KOPT-K1 (cell line): ENCODE results near the gene FAM120B.

Source experiments
- H3K27ac ChIP-seq: fragments of 200-600 bp; sonication (generic); 2 replicates; pipeline ENCODE4 v1.5.1; 2016; ENCODE audit warnings: antibody characterized with exemption, mild to moderate bottlenecking, low read depth, low read length; ENCODE audit not compliant: poor library complexity, severe bottlenecking
- H3K36me3 ChIP-seq: fragments of 200-600 bp; sonication (generic); 2 replicates; pipeline ENCODE4 v1.5.1; 2017; ENCODE audit warnings: antibody characterized with exemption, mild to moderate bottlenecking, low read length, moderate library complexity; ENCODE audit not compliant: insufficient read depth
- H3K9me3 ChIP-seq: fragments of 200-600 bp; sonication (generic); 2 replicates; pipeline ENCODE4 v1.5.1; 2017; ENCODE audit warnings: antibody characterized with exemption, low read length, mild to moderate bottlenecking; ENCODE audit not compliant: insufficient read depth, poor library complexity, severe bottlenecking

Gene FAM120B

GRCh38 chr6:170410241-170410640 lies 103.7 kb downstream of the FAM120B start:
- no peaks in the 10 kb centered on the region for H3K9me3 ChIP-seq
- H3K27ac ChIP-seq = no peak overlapping the region
- peaks cover 21% of the 10 kb centered on the region for H3K36me3 ChIP-seq

DNA sequence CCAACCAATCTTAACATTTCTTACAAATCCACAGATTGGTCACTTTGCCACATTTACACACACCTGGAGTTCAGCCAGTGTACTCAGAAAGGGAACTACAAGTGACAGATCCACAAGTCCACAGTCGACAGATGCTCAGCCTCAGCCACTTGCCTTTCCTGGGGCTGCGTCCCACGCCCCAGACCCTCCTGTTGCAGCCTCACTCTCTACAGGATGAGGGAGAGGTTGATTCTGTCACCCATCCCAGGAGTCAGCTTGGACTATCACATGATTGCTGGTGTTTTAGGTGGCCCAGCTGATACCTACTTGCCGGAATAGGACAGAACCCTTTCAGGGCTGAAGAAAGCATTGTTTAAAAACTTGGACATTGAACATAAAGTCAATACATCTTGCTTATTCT lies 108.8 kb downstream of the FAM120B start:
- H3K9me3 ChIP-seq = no peaks in the 10 kb centered on the region

DNA sequence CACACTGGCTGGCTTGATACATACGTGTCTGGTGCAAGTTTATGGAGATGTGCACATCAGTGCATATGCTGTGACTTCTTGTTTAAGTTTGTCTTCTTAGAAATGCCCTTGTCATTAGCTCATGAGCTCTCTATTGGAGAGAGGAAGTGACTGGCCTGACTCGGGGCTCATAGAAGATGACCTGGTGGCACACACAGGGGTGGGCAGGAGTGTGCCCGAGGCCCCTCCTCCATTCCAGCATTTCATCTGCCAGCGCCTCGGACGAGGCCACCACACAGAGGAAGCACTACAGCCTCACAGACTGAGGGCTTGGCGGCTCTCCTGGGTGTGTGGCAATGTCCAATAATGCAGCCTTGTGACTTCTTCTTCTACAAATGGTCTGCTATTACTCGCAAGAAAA lies 109.7 kb downstream of the FAM120B start:
- Histone ChIP-seq H3K36me3 (no peaks in the 10 kb centered on the region), H3K9me3 (no peaks in the 10 kb centered on the region), H3K27ac (no peak overlapping the region)

More for the DNA sequence above, 108.8 kb downstream of the FAM120B start:
- Histone ChIP-seq H3K36me3 (no peaks in the 10 kb centered on the region), H3K27ac (no peak overlapping the region)

DNA sequence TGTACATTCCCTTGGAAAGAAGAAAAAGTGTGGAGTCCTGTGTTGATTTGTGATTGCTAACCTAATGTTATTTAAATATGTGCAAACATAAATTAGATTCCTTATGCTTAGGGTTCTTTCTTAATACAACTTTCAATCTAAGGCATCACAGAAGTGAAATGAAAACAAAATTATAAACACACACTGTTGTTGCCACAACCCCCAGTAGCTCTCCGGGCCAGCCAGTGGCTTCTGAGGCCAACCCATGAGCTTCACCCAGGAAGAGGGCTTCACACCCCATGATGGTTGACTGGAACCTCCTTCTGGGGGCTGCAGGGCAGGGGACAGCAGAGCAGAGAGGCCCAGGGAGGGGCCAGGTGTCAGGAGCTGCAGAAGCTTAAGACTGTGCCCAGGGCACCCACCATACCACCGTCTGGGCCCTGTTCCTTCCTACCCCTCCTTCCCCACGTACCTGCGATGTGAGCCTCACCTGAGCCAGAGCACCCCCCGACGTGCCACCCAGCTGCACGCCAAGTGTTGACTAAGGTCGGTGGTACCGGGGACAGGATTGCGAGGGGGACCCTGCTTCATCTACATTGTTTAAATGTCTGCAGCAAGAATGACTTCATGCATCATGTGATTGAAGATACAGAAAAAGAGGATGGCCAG lies 110.5 kb downstream of the FAM120B start:
- Histone ChIP-seq H3K9me3 (no peaks in the 10 kb centered on the region), H3K36me3 (no peaks in the 10 kb centered on the region), H3K27ac (no peak overlapping the region)

- Histone ChIP-seq H3K36me3 (no peaks in the 10 kb centered on the region), H3K9me3 (no peaks in the 10 kb centered on the region), H3K27ac (no peak overlapping the region)
These were observed 111.3 kb downstream of the FAM120B start for GRCh38 chr6:170417881-170418280.

- H3K36me3 ChIP-seq = no peaks in the 10 kb centered on the region
- no peak overlapping the region for H3K27ac ChIP-seq
- no peaks in the 10 kb centered on the region for H3K9me3 ChIP-seq
These were observed 113.7 kb downstream of the FAM120B start for GRCh38 chr6:170420283-170420682.

DNA sequence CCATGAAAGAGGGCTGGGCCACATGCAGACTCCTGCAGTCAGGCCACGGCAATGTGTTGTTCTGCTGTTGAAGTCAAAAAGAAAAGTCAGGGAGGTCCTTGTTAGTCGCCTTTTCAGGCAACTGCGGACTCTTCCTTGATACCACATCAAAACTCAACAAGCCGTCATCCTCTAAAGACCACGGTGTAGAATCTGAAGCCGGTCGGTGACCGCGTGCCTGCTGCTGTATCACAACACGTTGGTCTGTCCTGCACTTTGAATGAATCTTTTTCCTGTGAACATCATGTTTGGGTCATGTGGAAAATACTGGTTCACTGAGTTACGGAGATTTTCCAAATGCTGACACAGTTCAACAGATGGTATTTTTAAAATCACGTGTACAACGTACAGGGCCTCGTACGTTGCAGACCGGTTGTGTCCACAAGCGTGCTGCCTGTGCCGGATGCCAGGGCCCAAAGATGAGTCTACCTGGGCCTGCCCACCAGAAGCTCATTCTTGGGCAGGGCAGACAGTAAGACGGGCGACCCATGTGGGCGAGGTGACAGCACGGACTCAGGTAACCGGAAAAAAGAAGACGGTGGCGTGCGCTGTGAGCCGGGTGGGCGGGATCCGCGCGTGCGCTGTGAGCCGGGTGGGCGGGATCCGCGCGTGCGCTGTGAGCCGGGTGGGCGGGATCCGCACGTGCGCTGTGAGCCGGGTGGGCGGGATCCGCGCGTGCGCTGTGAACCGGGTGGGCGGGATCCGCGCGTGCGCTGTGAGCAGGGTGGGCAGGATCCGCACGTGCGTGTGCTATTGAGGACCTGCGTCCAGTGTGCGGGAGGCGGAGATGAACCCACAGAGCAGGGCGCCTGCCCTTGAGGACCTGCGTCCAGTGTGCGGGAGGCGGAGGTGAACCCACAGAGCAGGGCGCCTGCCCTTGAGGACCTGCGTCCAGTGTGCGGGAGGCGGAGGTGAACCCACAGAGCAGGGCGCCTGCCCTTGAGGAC lies 114.5 kb downstream of the FAM120B start:
- H3K27ac ChIP-seq = no peak overlapping the region
- no peaks in the 10 kb centered on the region for H3K9me3 ChIP-seq
- no peaks in the 10 kb centered on the region for H3K36me3 ChIP-seq

- Histone ChIP-seq H3K27ac (no peak overlapping the region), H3K36me3 (no peaks in the 10 kb centered on the region), H3K9me3 (no peaks in the 10 kb centered on the region)
These were observed 115.4 kb downstream of the FAM120B start for GRCh38 chr6:170421921-170422320.

GRCh38 chr6:170423030-170423429 lies 116.5 kb downstream of the FAM120B start:
- Histone ChIP-seq H3K36me3 (no peaks in the 10 kb centered on the region), H3K27ac (no peak overlapping the region), H3K9me3 (no peaks in the 10 kb centered on the region)

DNA sequence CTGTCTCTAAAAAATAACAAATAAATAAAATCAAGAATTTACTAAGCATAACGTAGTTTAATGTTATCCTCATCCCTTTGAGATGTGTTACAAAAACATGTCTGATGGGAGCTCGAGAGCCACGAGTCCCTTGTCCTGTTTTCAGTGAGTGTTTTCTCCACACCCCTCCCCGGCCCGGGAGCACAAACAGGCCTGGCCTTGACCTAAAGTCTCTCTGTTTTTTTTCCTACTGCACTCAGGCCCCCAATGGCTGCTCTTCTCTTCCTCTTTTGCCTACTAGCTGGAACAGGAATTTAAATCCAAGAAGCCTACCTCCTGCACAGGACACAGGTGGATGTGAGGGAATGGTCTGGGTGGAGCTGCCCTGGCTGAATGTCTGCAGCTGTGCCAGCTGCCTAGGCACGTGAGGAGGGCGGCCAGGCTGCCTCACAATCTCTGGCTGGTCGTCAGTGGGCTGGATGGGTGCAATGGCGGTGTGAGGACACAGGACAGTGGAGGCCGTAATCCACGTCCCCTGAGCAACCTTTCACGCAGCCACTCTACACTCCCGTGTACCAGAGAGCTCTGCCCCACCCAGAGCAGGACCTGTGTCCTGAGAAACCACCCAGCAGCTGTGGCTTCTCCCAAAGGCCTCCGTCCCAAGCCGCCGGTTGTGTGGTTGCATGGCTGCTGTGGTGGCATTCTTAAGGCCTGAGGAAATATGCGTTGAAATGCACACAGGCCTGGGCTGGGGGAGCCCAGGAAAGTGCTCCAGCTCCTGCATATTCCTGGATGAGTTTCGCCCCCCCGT lies 117.5 kb downstream of the FAM120B start:
- Histone ChIP-seq H3K9me3 (no peaks in the 10 kb centered on the region), H3K36me3 (no peaks in the 10 kb centered on the region), H3K27ac (no peak overlapping the region)

DNA sequence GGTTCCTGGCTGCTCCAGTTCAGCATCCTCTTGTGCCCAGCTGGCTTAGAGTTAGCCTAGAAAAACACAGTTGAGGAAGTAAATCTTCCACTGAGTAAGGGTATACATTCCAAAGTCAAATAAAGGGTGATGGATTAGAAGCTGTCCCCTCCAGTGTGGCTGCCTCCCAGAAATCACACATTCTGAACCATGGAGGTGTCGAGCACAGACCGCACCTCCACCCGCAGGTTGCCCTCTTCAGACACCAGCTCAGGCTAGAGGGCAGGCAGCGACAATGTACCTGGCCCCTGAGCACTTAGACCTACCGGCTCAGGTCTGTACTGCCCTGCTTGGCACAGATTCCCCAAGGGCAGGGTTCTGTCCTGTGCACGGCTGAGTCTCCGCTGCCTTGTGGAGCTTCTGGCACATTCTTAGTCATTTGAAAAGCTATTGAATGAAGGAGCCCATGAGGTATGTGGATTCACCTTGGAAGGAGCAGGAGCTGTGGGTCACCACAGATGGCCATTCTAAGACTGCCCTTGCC lies 118.1 kb downstream of the FAM120B start:
- Histone ChIP-seq H3K9me3 (no peaks in the 10 kb centered on the region), H3K36me3 (no peaks in the 10 kb centered on the region), H3K27ac (no peak overlapping the region)

GRCh38 chr6:170429450-170429849 lies 122.9 kb downstream of the FAM120B start:
- H3K9me3 ChIP-seq = peaks cover 6% of the 10 kb centered on the region
- no peaks in the 10 kb centered on the region for H3K36me3 ChIP-seq
- no peak overlapping the region for H3K27ac ChIP-seq

DNA sequence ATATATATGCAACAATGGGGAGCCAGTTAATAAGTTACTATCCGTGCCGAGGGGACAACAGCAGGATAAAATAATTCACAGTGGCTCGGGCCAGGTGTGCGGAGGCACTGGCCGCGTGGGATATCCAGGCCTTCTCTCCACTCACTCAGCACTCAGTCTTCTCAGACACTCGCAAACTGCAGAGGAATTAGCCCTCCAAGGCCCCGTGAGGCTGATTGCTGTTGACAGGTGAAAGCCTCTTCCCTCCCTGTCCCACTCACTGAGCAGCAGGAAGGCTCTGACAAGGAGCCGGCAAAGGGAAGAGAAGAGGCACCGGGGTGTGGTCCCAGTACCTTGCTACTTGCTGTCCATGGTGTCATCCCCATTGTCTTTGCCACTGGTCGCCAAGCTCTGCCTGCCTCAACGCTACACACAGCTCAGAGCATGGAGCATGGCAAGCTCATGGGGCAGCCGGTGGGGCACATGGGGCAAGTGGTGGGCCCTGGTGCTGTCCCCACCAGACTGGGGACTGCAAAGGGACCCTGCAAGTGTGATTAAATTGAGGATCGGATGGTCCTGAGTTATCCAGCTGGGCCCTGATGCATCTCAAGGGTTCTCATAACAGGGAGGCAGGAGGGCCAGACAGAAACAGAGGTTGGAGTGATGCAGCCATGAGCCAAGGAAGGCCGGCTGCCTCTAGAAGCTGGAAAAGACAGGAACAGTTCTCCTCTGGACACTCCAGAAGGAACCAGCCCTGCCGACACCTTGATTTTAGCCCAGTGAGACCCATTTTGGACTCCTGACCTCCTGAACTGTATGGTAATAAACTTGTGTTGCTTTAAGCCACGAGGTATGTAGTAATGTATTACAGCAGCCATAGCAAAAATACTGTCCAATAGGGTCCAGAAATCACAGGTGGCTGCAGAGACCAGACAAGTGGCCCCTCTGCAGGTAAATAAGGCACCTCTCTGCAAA lies 126.9 kb downstream of the FAM120B start:
- no peaks in the 10 kb centered on the region for H3K36me3 ChIP-seq
- peaks cover 28% of the 10 kb centered on the region for H3K9me3 ChIP-seq
- no peak overlapping the region for H3K27ac ChIP-seq
